ENCODE results near the gene FHOD3.

FHOD3 gene

GRCh38 chr18:36602620-36603019 lies 305.1 kb downstream of the FHOD3 start:
- DNase-seq: no peak

DNA sequence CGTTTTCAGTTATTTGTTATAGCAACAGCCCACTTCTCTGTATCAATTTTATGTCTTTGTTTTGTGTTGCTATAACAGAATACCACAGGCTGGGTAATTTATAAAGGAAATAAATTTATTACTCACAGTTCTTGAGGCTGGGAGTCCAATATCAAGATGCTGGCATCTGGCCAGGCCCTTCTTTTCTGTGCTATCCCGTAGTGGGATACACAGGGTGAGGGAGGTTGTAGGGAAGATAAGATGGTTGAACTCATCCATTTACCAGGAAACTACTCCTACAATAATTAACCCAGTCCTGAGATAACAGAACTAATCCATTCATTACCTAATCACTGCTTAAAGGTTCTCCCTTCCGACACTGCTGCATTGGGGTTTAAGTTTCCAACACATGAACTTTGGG lies 310.6 kb downstream of the FHOD3 start:
- no peak for DNase-seq

DNA sequence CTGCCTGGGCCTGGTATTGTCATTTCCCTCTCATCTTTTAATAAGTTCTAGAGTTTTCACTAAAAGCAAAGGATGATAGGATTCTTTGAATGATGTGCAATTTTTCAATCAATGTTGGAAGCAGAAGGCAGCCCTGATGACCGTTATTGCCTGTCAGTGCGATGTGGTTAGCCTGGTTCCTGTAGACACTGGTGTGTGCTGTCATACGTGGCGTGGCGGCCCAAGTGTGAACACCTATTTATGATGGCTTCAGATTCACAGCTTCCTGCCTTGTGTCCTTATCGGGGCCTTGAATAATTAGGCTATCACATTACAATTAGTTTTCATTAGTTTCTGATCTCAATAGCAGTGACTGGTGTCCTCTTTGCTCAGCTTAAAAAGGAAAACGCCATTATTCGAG lies 312.7 kb downstream of the FHOD3 start:
- DNase-seq: no peak

GRCh38 chr18:36610661-36611060 lies 313.1 kb downstream of the FHOD3 start:
- DNase-seq: no peak

GRCh38 chr18:36613069-36613468 lies 315.6 kb downstream of the FHOD3 start:
- DNase-seq: no peak

DNA sequence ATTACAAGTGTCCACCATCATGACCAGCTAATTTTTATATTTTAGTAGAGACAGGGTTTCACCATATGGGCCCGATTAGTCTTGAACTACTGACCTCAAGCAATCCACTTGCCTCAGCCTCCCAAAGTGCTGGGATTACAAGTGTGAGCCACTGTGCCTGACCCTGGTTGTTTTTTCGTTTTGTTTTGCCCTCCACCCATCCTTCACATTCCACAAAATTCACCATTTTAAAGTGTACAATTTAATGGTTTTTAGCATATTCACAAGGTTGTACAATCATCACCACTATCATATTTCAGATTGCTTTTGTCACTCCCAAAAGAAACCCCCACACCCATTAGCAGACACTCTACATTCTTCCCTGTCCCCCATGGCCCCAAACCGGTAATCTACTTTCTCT lies 316.3 kb downstream of the FHOD3 start:
- DNase-seq: no peak

- no peak for DNase-seq
Observed at GRCh38 chr18:36620788-36621187, 323.3 kb downstream of the FHOD3 start.

DNA sequence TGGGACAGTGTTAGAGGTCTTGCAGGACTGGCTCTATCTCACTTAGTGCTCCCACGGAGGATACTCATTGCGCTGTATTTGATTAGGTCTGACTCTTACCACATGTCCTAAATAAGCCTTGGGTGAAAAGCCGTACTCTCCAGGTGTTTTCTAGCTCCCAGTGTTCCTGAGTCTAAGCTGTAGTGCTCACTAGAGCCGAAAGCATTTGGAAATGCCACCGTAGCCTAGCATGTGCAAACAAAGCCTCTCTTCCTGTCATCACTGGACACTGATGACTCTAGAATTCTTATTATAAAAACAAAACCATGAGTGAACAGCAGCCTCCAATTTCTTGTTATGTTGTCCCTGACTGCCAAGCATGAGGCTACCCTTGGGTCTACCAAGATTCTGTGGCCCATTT lies 325.1 kb downstream of the FHOD3 start:
- DNase-seq: no peak

DNA sequence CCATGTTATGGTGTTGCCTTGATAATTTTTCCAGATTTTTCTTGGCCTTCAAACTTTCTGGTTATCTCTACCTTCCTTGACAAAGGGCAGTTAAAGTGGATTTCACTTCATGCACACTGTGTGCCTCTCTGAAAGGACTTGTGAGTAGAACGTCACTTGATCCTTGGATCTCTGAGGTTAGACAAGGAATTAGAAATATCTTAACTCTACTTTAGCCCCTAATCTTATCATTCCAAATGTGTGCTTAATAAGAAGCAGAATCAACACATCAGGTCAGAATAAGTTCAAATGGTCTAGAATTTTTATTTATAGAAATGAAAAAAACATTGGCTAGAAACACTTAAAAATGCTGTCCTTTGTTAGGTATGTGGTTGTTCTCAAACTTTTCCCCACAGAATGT lies 325.6 kb downstream of the FHOD3 start:
- DNase-seq: no peak

GRCh38 chr18:36623681-36624190 lies 326.2 kb downstream of the FHOD3 start:
- DNase-seq: no peak

DNA sequence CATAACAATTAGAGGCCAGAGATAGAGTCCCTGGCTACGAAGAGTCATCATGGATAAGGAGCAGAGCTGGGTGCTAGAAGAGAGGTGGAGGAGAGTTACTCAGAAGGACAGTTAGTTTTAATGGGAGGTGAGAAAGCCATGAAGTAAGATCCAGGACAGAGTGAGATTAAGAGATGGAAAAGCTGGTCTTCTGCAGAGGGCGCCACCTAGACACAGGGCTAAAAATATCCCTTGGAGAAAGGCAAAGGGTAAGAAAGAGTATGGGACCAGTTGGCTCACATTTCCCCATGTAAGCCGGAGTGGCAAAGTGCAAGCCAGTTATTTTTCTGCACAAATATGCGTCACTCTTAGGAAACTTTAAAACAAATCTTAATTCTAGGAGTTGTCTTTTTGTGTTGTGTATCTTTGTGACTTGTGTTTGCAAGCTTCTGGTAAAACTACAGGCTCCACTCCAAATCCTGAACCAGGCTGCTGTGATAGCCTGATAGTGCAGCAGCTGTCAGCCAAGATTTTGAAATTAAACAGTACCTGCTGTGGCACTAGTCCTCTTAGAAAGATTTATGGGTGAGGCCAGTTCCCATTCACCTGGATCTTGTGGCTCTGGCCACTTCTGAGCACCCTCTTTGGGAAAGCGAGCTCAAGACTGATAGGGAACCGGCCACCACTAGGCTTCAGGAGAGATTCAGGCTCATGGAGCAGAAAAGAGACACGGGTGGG lies 327.1 kb downstream of the FHOD3 start:
- no peak for DNase-seq

GRCh38 chr18:36625386-36625785 lies 327.9 kb downstream of the FHOD3 start:
- DNase-seq: no peak

DNA sequence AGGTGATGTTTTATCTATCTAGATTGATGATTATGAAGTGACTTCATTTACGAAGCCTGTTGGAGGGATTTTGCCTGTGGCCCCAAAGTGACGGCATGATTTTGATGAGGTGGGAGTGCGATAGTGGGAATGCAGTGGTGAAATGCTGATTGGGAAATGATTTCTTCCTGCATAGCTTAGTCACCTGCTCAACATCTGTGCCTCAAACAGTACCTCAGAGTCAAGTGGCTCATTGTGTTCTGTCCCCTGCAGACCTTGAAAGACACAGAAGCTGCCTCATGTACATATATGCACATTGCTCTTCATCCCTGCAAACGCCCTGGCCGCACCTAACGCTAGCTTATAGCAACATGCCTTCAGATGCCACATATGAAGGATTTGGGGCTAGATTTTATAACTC lies 330.1 kb downstream of the FHOD3 start:
- no peak for DNase-seq

DNA sequence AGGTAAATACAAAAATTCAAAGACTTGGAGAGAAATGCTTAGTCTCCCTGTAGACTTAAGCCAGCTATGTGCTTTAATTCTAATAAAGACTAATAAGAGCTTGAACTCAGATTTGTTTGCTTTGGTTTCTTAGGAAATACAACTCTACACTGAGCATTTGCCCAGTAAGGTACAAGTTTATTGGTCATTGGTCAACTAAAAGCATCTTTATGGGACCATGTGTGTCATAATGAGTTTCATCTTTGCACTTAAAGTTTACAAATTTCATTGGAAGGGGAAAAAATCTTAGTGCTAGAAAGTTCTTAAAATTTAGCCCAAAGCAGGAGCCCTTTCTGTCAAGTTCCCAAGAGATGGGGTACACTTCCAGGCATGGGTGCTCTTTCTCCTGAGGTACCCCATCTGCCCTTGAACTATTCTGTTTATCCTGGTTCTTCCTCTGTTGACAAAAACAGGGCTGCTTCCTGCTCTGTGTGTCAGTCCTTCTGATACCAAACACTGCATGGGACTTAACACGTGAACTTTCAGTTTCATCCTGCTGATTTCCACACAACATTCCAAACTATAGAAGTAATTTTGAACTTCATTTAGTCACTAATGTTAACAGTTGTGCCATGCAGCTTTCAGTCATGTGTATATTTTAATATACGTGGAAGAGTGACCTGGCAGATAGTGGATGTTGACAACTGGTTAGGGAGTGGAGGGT lies 331.1 kb downstream of the FHOD3 start:
- DNase-seq: no peak

DNA sequence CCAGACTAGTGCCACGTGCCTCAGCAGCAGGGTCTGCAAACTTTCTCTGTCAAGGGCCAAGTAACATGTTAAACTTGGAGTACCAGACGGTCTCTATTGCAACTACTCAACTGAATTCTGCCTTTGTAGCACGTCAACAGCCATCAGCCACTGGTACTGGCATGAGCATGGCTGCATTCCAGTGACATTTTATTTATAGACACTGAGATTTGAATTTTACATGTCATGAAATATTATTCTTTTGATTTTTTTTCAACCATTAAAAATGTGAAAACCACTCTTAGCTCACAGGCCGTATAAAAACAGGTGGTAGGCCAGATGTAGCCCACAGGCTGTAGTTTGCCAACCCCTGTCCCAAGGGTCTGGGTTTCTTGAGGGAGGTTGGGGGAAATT lies 331.6 kb downstream of the FHOD3 start:
- DNase-seq: no peak

GRCh38 chr18:36629836-36630235 lies 332.3 kb downstream of the FHOD3 start:
- DNase-seq: no peak

DNA sequence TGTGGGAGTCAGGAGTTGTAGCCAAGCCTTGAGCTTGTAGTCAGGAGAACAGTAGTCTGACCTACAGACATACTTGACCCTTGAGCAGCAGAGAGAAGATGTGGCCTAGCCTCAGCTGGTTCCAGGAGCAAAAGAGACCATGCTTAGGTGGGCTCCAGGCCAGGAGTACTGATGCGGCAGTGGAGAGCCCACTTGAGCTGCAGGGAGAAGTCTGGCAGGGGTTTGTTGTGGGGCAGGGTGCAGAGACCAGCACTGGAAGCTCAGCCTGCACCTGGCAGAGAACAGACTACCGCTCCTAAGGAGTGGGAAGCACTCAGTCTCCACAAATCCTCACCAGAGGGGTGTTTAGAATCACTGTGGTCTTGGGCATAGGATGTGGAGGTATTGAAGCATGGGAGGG lies 333.4 kb downstream of the FHOD3 start:
- DNase-seq: no peak

DNA sequence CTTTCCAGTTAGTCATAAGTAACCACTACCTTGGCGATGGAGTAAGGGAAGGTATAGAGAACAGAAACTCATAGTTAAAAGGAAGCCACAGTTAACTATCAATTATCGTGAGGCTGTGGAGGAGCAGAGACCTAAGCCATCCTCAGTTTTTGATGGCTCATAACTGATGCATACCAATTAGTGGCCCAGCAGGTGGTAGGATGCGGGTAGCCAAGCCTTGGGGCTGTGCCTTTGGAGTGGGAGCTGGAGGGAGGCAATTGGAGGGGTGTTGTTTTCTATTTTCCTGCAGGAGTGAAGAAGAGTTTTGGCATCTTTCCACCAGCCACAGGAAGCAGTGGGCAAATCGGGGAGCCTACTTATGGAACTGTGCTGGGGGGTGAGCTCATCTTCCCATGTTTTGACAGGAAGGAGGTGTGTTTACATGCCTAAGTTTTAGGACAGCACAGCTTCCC lies 336.5 kb downstream of the FHOD3 start:
- no peak for DNase-seq

DNA sequence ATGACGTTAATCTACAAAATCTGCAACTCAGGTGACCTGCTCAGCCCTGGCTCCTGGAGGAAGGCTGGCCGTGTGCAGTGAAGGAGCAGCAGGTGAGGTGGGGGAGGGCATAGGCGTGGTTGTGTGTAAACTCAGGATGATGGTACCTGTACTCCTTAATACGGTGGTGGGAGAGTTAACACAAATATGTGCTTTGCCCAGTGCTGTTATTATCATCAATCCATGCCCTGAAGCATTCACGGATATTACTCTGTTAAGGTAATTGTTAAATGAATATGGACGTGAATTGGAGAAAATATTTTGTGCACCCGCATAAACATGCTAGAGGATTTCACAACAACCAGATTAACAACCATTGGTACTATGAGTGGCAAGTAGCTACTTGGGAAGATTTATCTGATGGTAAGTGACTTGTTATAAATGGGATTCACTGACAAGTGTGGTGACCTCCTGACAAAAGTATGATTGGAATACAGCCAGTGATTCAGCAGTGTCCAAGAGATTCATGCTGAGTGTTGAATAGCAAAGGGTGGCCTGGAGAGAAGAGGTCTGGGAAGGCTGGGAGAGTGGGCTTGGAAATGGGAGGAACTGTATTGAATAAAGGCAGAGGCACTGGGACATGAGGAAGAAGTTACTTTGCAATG lies 337.2 kb downstream of the FHOD3 start:
- DNase-seq: no peak

- no peak for DNase-seq
Observed at GRCh38 chr18:36635414-36636096, 338.0 kb downstream of the FHOD3 start.

DNA sequence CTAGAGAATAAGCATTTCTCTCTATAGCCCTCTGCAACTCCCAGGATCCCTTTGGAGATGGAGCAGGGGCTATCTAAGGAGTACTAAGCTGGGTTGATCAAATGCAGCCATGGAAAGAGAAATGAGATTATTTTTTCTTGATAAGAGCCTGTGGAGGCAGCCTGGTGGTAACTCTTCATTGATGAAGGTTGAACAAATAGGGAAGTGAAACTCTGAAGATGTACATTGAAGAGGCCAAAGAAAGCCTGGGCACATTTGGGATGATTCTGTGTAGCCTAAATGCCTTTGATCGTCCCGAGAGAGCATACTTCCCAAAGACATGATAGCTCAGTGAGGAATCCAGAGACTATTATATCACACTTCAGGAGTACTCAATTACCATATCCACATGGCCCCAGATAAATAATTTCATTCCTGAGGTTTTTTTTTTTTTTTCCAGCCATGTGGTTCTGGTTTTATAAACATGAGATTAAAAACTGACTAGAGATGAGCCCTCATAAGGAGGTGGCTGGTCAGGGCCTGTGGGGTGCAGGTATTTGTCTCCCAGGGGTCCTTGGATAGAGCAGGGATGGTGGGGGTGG lies 338.8 kb downstream of the FHOD3 start:
- no peak for DNase-seq

DNA sequence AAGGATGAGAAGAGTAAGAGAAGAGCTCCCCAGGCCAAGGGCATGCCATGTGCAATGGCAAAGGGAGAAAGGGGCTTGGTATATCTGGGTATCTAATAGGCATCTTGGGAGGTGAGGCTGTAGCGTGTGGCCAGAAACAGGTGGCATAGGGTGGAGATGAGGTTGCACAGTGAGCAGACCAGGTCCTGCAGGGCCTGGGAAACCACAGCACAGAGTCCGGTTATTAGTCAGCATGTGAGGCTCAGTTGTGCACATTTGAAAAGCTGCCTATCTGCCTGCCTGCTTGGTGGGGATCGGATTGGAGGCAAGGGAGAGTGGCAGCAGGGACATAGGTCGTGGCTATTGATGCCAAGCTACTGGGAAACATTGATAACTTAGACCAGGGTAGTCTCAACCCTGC lies 340.7 kb downstream of the FHOD3 start:
- DNase-seq: no peak

All from CD4-positive, alpha-beta T cell treated with Interleukin-10 for 1 hour (primary cell).